CD4-positive, alpha-beta T cell (primary cell): ENCODE data around the gene TUBB4B. TPM values are rescaled to one million over a fixed set of nuclear protein-coding genes. Genes with fewer than 3 reads are reported as not detected.

Experiments
- ATAC-seq: fragments of 200-7000 bp; cut with Tn5 transposase; one replicate; pipeline ENCODE4 v1.10.0; 2022; ENCODE audit warnings: mild to moderate bottlenecking; ENCODE audit not compliant: poor library complexity
- CTCF ChIA-PET: fragments of 350-600 bp; sonication (Branson Sonifier 250); formaldehyde crosslinking; loops from one replicate; lab custom pipeline; 2021; ENCODE audit warnings: antibody characterized with exemption, inconsistent platforms; lab: Charles Lee
- POLR2A ChIA-PET: fragments of 350-600 bp; sonication (Branson Sonifier 250); formaldehyde crosslinking; loops from one replicate; lab custom pipeline; 2021; ENCODE audit warnings: antibody characterized with exemption, inconsistent platforms; lab: Charles Lee
- DNase-seq, 14 experiments: peaks; one replicate each; pipeline ENCODE4 v3.0.0-alpha.2; 2013 to 2020; ENCODE audit warnings: mixed read lengths in 2 of 14
- H3K27ac ChIP-seq, 2 donors: one replicate each; pipeline versions ENCODE4 v1.5.1 to v1.7.0; 2013; ENCODE audit warnings: low read length in 2 of 2, low read depth in 1 of 2, mild to moderate bottlenecking in 1 of 2
- H3K27me3 ChIP-seq, 2 experiments: 1 replicate in 1 of 2; 2 replicates in 1 of 2; pipeline versions ENCODE4 v1.6.1 to v1.7.0; 2013; ENCODE audit warnings: low read length in 2 of 2, control low read depth in 1 of 2, mild to moderate bottlenecking in 1 of 2, moderate library complexity in 1 of 2; ENCODE audit not compliant: insufficient read depth in 2 of 2, control insufficient read depth in 1 of 2
- H3K36me3 ChIP-seq: one replicate; pipeline ENCODE4 v1.6.1; 2013; ENCODE audit warnings: low read length, control low read depth; ENCODE audit not compliant: insufficient read depth
- H3K4me1 ChIP-seq: one replicate; pipeline ENCODE4 v1.6.1; 2013; ENCODE audit warnings: low read length, control low read depth; ENCODE audit not compliant: insufficient read depth
- H3K4me3 ChIP-seq: one replicate; pipeline ENCODE4 v1.5.1; 2013; ENCODE audit warnings: mild to moderate bottlenecking, low read length, moderate library complexity
- H3K9me3 ChIP-seq, 2 experiments: 1 replicate in 1 of 2; 2 replicates in 1 of 2; pipeline versions ENCODE4 v1.6.1 to v1.7.0; 2013; ENCODE audit warnings: low read length in 2 of 2, mild to moderate bottlenecking in 2 of 2, control low read depth in 1 of 2, moderate library complexity in 1 of 2; ENCODE audit not compliant: control insufficient read depth in 1 of 2, insufficient read depth in 1 of 2
- H3K27ac Mint-ChIP-seq: one replicate; pipeline ENCODE4 v1.8.0; 2020; ENCODE audit warnings: mixed read lengths
- H3K27me3 Mint-ChIP-seq: one replicate; pipeline ENCODE4 v1.8.0; 2021; ENCODE audit warnings: mixed read lengths
- H3K36me3 Mint-ChIP-seq: one replicate; pipeline ENCODE4 v1.8.0; 2021; ENCODE audit warnings: low read depth, mixed read lengths
- H3K4me1 Mint-ChIP-seq: one replicate; pipeline ENCODE4 v1.8.0; 2021; ENCODE audit warnings: low read depth, mixed read lengths
- H3K4me3 Mint-ChIP-seq: one replicate; pipeline ENCODE4 v1.8.0; 2020; ENCODE audit warnings: mild to moderate bottlenecking, mixed read lengths
- H3K9me3 Mint-ChIP-seq: one replicate; pipeline ENCODE4 v1.8.0; 2020; ENCODE audit warnings: mixed read lengths
- intact Hi-C, 2 experiments: fragments of 100-400 bp; cut with DNase I in 1 of 2; cut with micrococcal nuclease in 1 of 2; formaldehyde crosslinking; loops; one replicate each; pipeline versions ENCODE4 v1.15.1 to v1.9.0; 2023 to 2025; cut with DNase I, micrococcal nuclease
- total RNA-seq, 174 experiments: library from RNA in 2 of 174; stranded (reverse) in 2 of 174; gene quantifications; one replicate each; pipeline ENCODE4 v1.2.3 and lab custom pipeline; 2021 to 2026
- TF ChIP-seq, protein P1 (sequence below): fragments of 200-600 bp; IDR thresholded peaks from one replicate; pipeline ENCODE4 v1.8.0; 2022; ENCODE audit warnings: antibody characterized with exemption, mild to moderate bottlenecking

TUBB4B gene
- total RNA-seq, 2 experiments from 2014 or later = 93.8 to 98.2 TPM

DNA sequence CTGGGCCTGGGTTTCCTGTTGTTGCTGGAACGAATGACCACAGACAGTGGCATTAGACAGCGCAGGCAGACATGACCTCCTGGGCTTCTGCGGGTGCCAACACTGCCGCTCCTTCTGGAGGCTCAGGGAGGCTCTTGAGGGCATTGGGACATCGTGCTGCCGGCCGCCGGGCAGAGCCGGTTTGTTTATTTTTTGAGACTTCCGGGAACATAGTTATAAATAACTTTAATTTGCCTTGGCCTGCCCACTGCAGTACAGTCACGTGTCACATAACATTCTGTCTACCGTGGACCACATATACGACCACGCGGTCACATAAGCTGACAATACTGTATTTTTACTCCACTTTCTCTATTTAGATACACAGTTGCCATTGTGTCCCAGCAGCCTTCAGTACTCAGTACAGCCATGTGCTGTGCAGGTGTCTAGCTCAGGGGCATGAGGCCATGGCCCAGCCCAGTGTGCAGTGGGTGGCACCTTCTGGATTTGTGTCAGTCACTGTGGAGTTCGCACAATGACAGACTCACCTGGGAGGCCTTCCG lies 28.2 kb downstream of the TUBB4B start:
- peaks cover 58% of the 10 kb centered on the region for H3K36me3 ChIP-seq
- intact Hi-C loops = no loop called here
- ATAC-seq (no peak), DNase-seq (no peak)
- H3K4me3 ChIP-seq = no peak overlapping the region
- H3K9me3 Mint-ChIP-seq = no peaks in the 10 kb centered on the region
- no peaks in the 10 kb centered on the region for H3K9me3 ChIP-seq
- H3K27ac ChIP-seq = no peak overlapping the region
- H3K36me3 Mint-ChIP-seq = peaks cover 39% of the 10 kb centered on the region
- ChIA-PET POLR2A (no interaction called here), CTCF (no interaction called here)
- H3K4me1 Mint-ChIP-seq = peaks cover 8% of the 10 kb centered on the region
- H3K4me1 ChIP-seq = peaks cover 17% of the 10 kb centered on the region
- H3K27ac Mint-ChIP-seq = no peak overlapping the region
- TF ChIP-seq, protein P1, sequence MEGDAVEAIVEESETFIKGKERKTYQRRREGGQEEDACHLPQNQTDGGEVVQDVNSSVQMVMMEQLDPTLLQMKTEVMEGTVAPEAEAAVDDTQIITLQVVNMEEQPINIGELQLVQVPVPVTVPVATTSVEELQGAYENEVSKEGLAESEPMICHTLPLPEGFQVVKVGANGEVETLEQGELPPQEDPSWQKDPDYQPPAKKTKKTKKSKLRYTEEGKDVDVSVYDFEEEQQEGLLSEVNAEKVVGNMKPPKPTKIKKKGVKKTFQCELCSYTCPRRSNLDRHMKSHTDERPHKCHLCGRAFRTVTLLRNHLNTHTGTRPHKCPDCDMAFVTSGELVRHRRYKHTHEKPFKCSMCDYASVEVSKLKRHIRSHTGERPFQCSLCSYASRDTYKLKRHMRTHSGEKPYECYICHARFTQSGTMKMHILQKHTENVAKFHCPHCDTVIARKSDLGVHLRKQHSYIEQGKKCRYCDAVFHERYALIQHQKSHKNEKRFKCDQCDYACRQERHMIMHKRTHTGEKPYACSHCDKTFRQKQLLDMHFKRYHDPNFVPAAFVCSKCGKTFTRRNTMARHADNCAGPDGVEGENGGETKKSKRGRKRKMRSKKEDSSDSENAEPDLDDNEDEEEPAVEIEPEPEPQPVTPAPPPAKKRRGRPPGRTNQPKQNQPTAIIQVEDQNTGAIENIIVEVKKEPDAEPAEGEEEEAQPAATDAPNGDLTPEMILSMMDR = no peak
- no peaks in the 10 kb centered on the region for H3K27me3 Mint-ChIP-seq
- H3K27me3 ChIP-seq = no peaks in the 10 kb centered on the region
- no peak overlapping the region for H3K4me3 Mint-ChIP-seq

DNA sequence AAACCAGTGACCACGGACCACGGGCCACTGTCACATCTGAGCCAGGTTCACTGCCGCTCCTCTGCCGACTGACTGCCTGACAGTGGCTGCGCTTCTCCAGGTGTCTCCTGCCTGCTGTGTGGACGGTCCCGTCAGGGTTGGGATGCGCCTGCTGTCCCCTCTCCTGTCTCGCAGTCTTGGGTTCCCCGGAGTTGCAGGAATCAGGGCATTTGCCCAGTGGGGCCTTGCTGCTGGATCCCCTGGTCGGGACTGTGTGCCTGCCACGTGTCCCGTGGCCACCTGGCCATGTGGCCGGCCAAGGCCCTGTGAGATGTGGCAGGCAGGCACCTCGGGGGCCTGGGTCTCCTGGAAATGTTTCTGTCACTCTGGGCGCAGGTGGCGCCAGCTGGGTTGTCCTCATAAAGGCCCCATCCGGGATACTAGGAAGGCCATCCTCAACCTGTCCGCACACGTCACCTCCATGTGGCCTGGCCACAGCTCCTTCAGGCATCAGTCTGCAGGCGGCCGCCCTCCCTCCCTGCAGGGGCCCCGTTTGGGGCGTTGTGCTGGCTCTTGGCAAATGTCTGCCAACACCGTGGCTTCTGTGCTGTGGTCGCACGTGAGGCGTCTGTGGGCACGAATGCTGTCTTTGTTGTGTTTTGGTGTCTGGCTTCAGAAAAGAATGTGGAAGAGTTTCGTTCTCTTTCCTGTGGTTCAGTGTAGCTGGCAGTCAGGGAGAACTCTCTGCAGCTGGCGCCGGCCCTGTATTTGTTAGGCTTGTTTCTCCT lies 30.0 kb downstream of the TUBB4B start:
- peak; percentile 76 for ATAC-seq
- H3K9me3 Mint-ChIP-seq = no peaks in the 10 kb centered on the region
- TF ChIP-seq, protein P1 = no peak
- ChIA-PET CTCF (no interaction called here), POLR2A (interaction anchor here (1.2 kb wide), 1 partner anchor 16 kb away, joined by 3 read pairs; the partner anchor contains the start of gene NELFB)
- intact Hi-C loops = no loop called here
- peaks cover 18% of the 10 kb centered on the region for H3K4me1 ChIP-seq
- peaks cover 33% of the 10 kb centered on the region for H3K36me3 Mint-ChIP-seq
- no peak overlapping the region for H3K27ac ChIP-seq
- H3K4me3 Mint-ChIP-seq = no peak overlapping the region
- DNase-seq = peak in 8 of 14 experiments; percentile 29 to 68 (median 44)
- H3K36me3 ChIP-seq = peaks cover 45% of the 10 kb centered on the region
- H3K4me3 ChIP-seq = no peak overlapping the region
- H3K27me3 Mint-ChIP-seq = no peaks in the 10 kb centered on the region
- peak overlapping the region; percentile 35 for H3K27ac Mint-ChIP-seq
- H3K9me3 ChIP-seq = no peaks in the 10 kb centered on the region
- H3K4me1 Mint-ChIP-seq = peaks cover 16% of the 10 kb centered on the region
- no peaks in the 10 kb centered on the region for H3K27me3 ChIP-seq

DNA sequence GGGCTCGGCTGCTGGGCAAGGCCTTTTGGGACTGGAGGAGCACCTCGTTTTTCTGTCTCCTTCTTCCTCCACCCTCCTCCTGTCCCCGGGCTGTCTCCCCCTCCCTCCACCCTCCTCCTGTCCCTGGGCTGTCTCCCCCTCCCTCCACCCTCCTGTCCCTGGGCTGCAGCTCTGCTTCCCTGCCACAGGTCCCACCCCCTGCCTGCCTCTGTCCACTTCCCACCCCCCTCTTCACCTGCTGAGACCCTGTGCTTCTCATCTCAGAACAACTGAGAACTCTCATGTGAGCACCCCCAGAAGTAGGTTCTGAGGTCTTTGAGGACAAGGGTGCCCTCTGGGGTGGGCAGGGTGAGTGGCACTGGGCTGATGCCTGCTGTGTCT lies 30.6 kb downstream of the TUBB4B start:
- no peak overlapping the region for H3K4me3 Mint-ChIP-seq
- H3K4me3 ChIP-seq = no peak overlapping the region
- H3K9me3 Mint-ChIP-seq = no peaks in the 10 kb centered on the region
- intact Hi-C loops = no loop called here
- H3K27ac ChIP-seq = no peak overlapping the region
- H3K4me1 ChIP-seq = peaks cover 24% of the 10 kb centered on the region
- H3K27me3 Mint-ChIP-seq = peaks cover 1% of the 10 kb centered on the region
- POLR2A ChIA-PET = interaction anchor here (1.2 kb wide), 1 partner anchor 16 kb away, joined by 3 read pairs; the partner anchor contains the start of gene NELFB
- DNase-seq (no peak), ATAC-seq (no peak)
- H3K27ac Mint-ChIP-seq = peak overlapping the region; percentile 35
- peaks cover 33% of the 10 kb centered on the region for H3K36me3 Mint-ChIP-seq
- TF ChIP-seq, protein P1 = no peak
- H3K36me3 ChIP-seq = peaks cover 40% of the 10 kb centered on the region
- peaks cover 17% of the 10 kb centered on the region for H3K4me1 Mint-ChIP-seq
- no peaks in the 10 kb centered on the region for H3K9me3 ChIP-seq
- peaks cover 0 to under 1% of the 10 kb centered on the region in 2 experiments for H3K27me3 ChIP-seq
- CTCF ChIA-PET = no interaction called here
